T follicular helper cell (primary cell): ENCODE data around the gene SAMD11.
"Not testable (repeated sequence)": the region's sequence is repeated elsewhere in the genome, so short reads cannot be mapped to it uniquely, and the experiment has no call there.

Experiments used
- DNase-seq: peaks from one replicate; pipeline ENCODE4 v3.0.0-alpha.2; 2020; ENCODE audit warnings: low read depth

Gene SAMD11

DNA sequence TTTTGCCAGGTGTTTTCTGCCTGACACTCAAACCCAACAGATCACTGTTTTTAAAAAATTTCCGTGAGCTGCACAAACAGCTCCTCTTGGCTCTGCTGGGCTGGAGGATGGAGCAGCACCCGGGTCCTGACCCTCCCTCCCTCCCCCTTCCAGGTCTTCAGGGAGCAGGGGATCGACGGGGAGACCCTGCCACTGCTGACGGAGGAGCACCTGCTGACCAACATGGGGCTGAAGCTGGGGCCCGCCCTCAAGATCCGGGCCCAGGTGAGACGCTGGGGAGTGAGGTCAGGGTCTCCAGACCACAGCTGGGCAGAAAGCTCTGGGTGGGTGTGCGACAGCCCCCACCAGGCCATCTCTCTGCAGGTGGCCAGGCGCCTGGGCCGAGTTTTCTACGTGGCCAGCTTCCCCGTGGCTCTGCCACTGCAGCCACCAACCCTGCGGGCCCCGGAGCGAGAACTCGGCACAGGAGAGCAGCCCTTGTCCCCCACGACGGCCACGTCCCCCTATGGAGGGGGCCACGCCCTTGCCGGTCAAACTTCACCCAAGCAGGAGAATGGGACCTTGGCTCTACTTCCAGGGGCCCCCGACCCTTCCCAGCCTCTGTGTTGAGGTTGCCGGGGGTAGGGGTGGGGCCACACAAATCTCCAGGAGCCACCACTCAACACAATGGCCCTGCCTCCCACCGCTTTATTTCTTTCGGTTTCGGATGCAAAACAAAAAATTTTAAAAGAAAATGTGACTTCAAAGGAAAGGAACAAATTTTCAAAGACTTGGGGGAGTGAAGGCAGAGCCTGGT is 20.0 kb downstream of the SAMD11 start:
- DNase-seq: no peak

- DNase-seq: no peak
Measured at GRCh38 chr1:944341-945325, 20.9 kb downstream of the SAMD11 start.

- no peak for DNase-seq
Measured at GRCh38 chr1:945688-946556, 22.2 kb downstream of the SAMD11 start.

- not testable (repeated sequence) for DNase-seq
Measured at GRCh38 chr1:946811-947210, 23.1 kb downstream of the SAMD11 start.

GRCh38 chr1:947958-948357 is 24.2 kb downstream of the SAMD11 start:
- no peak for DNase-seq

DNA sequence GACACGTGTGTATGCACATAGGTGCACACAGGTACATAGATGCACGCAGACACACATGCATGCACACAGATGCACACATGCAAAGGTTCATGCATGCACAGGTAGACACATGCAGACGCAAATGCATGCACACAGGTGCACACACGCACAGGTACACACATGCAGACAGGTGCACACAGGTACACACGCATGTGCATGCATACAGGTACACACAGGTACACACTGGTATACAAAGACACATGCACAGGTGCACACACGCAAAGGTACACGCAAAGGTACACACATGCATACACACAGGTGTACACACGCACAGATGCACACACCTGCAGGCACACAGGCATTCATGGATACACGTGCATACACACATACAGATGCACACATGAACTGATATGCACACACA is 26.5 kb downstream of the SAMD11 start:
- DNase-seq: no peak

DNA sequence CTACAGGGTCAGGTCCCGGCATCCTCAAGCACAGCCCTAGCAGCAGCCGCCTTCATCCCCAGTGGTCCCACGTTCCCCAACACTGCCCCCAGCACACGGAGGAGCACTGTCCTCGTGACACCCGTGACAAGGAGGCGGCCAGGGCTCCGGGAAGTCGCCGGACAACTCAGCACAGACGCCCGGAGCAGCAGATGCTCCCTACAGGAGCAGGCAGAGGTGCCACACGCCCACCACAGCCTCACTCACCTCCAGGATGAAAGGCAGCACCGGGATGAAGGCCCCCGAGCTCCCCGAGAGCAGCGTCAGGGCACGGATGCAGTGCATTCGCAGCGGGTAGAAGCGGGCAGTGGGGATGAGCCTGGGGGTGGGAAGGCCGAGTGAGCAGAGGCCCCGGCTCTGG is 27.2 kb downstream of the SAMD11 start:
- DNase-seq: no peak

GRCh38 chr1:951364-951763 is 27.6 kb downstream of the SAMD11 start:
- DNase-seq: no peak

GRCh38 chr1:952201-952600 is 28.5 kb downstream of the SAMD11 start:
- no peak for DNase-seq

DNA sequence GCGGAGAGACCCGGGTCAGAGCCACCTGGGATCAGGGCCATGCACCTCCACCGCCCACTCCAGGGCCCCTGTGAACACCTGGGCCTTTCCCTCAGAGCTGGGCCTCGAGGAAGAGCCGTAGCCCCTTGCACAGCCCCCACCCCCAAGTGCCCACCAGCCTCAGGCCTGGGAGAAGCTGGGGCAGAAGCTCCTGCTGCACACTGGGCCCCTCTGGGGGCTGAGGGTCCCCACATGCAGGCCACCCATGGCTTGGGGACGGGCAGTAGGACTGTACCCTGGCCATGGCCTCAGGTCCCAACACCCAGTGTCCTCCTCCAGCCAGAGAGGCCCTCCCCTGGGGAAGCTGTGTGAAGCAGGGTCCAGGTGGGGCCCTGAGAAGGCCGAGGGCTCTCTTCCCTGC is 28.9 kb downstream of the SAMD11 start:
- no peak for DNase-seq

- DNase-seq: no peak
Measured at GRCh38 chr1:953524-954320, 30.0 kb downstream of the SAMD11 start.

- DNase-seq: no peak
Measured at GRCh38 chr1:954927-955326, 31.2 kb downstream of the SAMD11 start.

- DNase-seq: no peak
Measured at GRCh38 chr1:955474-955873, 31.8 kb downstream of the SAMD11 start.

DNA sequence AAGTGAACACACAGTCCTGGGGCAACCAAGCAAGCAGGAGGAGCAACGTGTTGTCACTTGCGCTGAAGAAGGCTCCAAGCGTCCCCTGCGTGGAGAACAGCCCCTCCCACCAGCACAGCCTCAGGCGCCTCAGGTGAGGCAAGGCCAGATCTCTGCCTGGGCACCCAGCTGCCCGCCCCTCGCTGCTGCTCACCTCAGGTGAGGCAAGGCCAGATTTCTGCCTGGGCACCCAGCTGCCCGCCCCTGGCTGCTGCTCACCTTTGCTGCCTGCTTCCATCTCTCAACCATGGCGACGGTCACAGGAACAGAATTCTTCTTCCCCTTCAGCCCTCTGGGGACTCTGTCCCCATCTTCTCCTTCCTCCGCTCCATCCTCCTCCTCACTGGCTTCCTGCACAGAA is 32.9 kb downstream of the SAMD11 start:
- DNase-seq: no peak

DNA sequence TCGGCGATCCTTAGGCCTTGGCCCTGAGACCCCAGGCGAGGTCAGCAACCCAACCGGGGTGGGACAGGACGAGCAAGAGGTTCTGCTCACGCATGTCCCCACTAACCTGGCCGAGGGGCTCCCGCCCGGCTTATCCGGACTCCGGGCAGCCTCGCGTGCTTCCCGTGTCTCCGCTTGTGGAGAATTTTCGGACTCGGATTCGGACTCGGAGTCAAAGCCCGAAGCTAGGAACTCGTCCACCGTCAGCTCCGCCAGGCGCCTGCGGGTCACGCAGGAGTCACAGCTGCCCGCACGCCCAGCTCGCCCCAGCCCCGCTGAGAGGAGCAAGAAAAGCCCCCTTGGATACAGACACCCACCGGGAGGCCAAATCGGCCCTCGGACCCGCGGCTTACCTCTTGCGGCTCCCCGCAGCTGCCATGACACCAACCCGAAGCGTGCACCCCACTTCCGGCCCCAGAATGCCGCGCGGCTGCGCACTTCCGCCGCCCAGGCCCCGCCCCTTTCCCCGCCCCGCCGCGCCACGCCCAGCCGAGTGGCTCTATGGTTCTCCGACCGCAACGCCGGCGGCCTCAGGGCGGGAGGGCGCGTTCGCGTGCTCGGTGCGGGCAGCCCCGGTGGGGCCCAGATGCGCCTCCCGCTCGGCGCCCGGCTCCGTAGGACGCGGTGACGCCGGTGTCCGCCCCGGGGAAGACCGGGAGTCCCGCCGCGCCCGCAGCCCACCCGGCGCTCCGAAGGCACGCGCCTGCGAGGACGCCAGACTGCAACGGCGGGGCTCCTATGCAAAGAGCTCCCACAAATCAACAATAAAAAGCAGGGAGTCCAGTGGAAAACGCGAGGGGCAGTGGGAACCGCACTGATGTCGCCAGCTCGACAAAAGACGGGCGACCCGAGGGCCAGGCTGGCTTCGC is 35.4 kb downstream of the SAMD11 start, which contains the start of gene NOC2L:
TSS of gene NOC2L (minus strand) at position 434 of the 908 bp plus-strand sequence. CDS start at position 418, 16 bp downstream.
- peak; percentile 92 for DNase-seq

GRCh38 chr1:959731-960362 is 36.1 kb downstream of the SAMD11 start:
- no peak for DNase-seq

GRCh38 chr1:960363-961131 is 36.8 kb downstream of the SAMD11 start, which contains the start of gene KLHL17:
KLHL17 (plus strand) TSS chr1:960584; CDS start chr1:960694, 110 bp downstream.
- DNase-seq: peak; percentile 71

GRCh38 chr1:961132-961669 is 37.5 kb downstream of the SAMD11 start:
- DNase-seq: no peak
